Suprapubic skin (tissue), 4 donors: Measurements from ENCODE around the gene ANXA3. TPM values are rescaled to one million over a fixed set of nuclear protein-coding genes. Genes with fewer than 3 reads are reported as not detected.

Experiments used
- DNase-seq, 2 donors: peaks; one replicate each; pipeline ENCODE4 v3.0.0-alpha.2; 2019; ENCODE audit warnings: low spot score in 2 of 2
- H3K27ac ChIP-seq: fragments of 200-600 bp; sonication (generic); one replicate; pipeline ENCODE4 v1.5.1; 2019
- H3K27me3 ChIP-seq: fragments of 200-600 bp; sonication (generic); one replicate; pipeline ENCODE4 v1.5.1; 2019
- H3K36me3 ChIP-seq: fragments of 200-600 bp; sonication (generic); one replicate; pipeline ENCODE4 v1.5.1; 2019
- H3K4me1 ChIP-seq: fragments of 200-600 bp; sonication (generic); one replicate; pipeline ENCODE4 v1.5.1; 2019
- H3K4me3 ChIP-seq: fragments of 200-600 bp; sonication (generic); one replicate; pipeline ENCODE4 v1.5.1; 2019; ENCODE audit warnings: mild to moderate bottlenecking
- H3K9me3 ChIP-seq: fragments of 200-600 bp; sonication (generic); one replicate; pipeline ENCODE4 v1.5.1; 2019
- CTCF ChIP-seq, 2 donors: fragments of 200-600 bp in 1 of 2; fragments of 450-650 bp in 1 of 2; sonication (generic) in 1 of 2; IDR thresholded peaks; one replicate each; pipeline ENCODE4 v1.5.1; 2016 to 2019; ENCODE audit warnings: antibody characterized with exemption in 2 of 2, mild to moderate bottlenecking in 1 of 2, moderate library complexity in 1 of 2
- EP300 ChIP-seq: sonication (generic); formaldehyde crosslinking; IDR thresholded peaks from one replicate; pipeline ENCODE4 v1.6.1; 2017; ENCODE audit warnings: antibody characterized with exemption
- POLR2A ChIP-seq, 2 donors: fragments of 450-650 bp; IDR thresholded peaks; one replicate each; pipeline ENCODE4 v1.6.1; 2017; ENCODE audit warnings: antibody characterized with exemption in 2 of 2, mild to moderate bottlenecking in 2 of 2, moderate library complexity in 2 of 2
- POLR2AphosphoS5 ChIP-seq, 3 donors: sonication (generic); formaldehyde crosslinking; IDR thresholded peaks; one replicate each; pipeline ENCODE4 v1.6.1; 2017; ENCODE audit warnings: antibody characterized with exemption in 3 of 3
- WGBS: methylation state at CpG from one replicate; pipeline ENCODE4 v1.1.5; 2018; 5-methylcytosine and 5-hydroxymethylcytosine counted together
- total RNA-seq, 4 donors: library from RNA; depleted of rRNA; stranded (reverse); fragments of >200 nt; gene quantifications; one replicate each; pipeline ENCODE4 v1.1.0, GENCODE V29; 2016

Gene ANXA3
- total RNA-seq, 4 donors from 2014 or later: 13.8 to 36.7 (median 19.8) TPM

- Histone ChIP-seq H3K9me3 (no peaks in the 10 kb centered on the region), H3K4me1 (no peaks in the 10 kb centered on the region), H3K36me3 (no peaks in the 10 kb centered on the region), H3K27ac (no peak overlapping the region), H3K27me3 (no peaks in the 10 kb centered on the region), H3K4me3 (no peak overlapping the region)
- no peak for DNase-seq
- no peak for TF ChIP-seq EP300
- no peak for TF ChIP-seq POLR2A (IDR thresholded peaks at IDR 0.05)
- TF ChIP-seq POLR2AphosphoS5 (IDR thresholded peaks at IDR 0.05): no peak
- TF ChIP-seq CTCF (IDR thresholded peaks at IDR 0.05): no peak
- WGBS: 97% methylated on average over 3 of the region's 3 CpGs
These were observed 54.5 kb downstream of the ANXA3 start for GRCh38 chr4:78606035-78606434.

GRCh38 chr4:78606530-78607095 lies 55.0 kb downstream of the ANXA3 start:
- no peaks in the 10 kb centered on the region for H3K36me3 ChIP-seq

GRCh38 chr4:78608684-78609083 lies 57.1 kb downstream of the ANXA3 start:
- Histone ChIP-seq H3K4me1 (peaks cover 4% of the 10 kb centered on the region), H3K4me3 (no peak overlapping the region), H3K9me3 (no peaks in the 10 kb centered on the region), H3K27ac (no peak overlapping the region), H3K36me3 (no peaks in the 10 kb centered on the region), H3K27me3 (no peaks in the 10 kb centered on the region)
- TF ChIP-seq POLR2AphosphoS5 (IDR thresholded peaks at IDR 0.05) (no peak), CTCF (IDR thresholded peaks at IDR 0.05) (no peak), POLR2A (IDR thresholded peaks at IDR 0.05) (no peak), EP300 (no peak)
- 86% methylated on average over 4 of the region's 4 CpGs for WGBS
- no peak for DNase-seq

More at GRCh38 chr4:78606530-78607095, 55.0 kb downstream of the ANXA3 start:
- no peak for DNase-seq
- TF ChIP-seq EP300 (no peak), CTCF (IDR thresholded peaks at IDR 0.05) (no peak), POLR2AphosphoS5 (IDR thresholded peaks at IDR 0.05) (no peak), POLR2A (IDR thresholded peaks at IDR 0.05) (no peak)
- H3K4me3 ChIP-seq: no peak overlapping the region
- H3K27ac ChIP-seq: no peak overlapping the region
- no peaks in the 10 kb centered on the region for H3K27me3 ChIP-seq
- no peaks in the 10 kb centered on the region for H3K4me1 ChIP-seq
- 88% methylated on average over 1 of the region's 1 CpG for WGBS
- no peaks in the 10 kb centered on the region for H3K9me3 ChIP-seq

GRCh38 chr4:78609580-78609979 lies 58.0 kb downstream of the ANXA3 start:
- no peak for TF ChIP-seq EP300
- TF ChIP-seq POLR2AphosphoS5 (IDR thresholded peaks at IDR 0.05): no peak
- no peak for TF ChIP-seq CTCF (IDR thresholded peaks at IDR 0.05)
- no peak for TF ChIP-seq POLR2A (IDR thresholded peaks at IDR 0.05)
- no peaks in the 10 kb centered on the region for H3K27me3 ChIP-seq
- H3K9me3 ChIP-seq: no peaks in the 10 kb centered on the region
- no peaks in the 10 kb centered on the region for H3K36me3 ChIP-seq
- no peak overlapping the region for H3K27ac ChIP-seq
- peaks cover 4% of the 10 kb centered on the region for H3K4me1 ChIP-seq
- 85% methylated on average over 4 of the region's 4 CpGs for WGBS
- DNase-seq: no peak
- no peak overlapping the region for H3K4me3 ChIP-seq

- no peak for TF ChIP-seq CTCF (IDR thresholded peaks at IDR 0.05)
- no peak for DNase-seq
- Histone ChIP-seq H3K9me3 (no peaks in the 10 kb centered on the region), H3K27me3 (no peaks in the 10 kb centered on the region), H3K27ac (no peak overlapping the region), H3K4me3 (no peak overlapping the region), H3K36me3 (no peaks in the 10 kb centered on the region), H3K4me1 (peaks cover 4% of the 10 kb centered on the region)
- 89% methylated on average over 3 of the region's 3 CpGs for WGBS
These were observed 59.1 kb downstream of the ANXA3 start for GRCh38 chr4:78610546-78611214.
